CD8-positive, alpha-beta memory T cell (primary cell): Measurements from ENCODE around the gene SEC24C. TPM values are rescaled to one million over a fixed set of nuclear protein-coding genes. Genes with fewer than 3 reads are reported as not detected.
"Not testable (repeated sequence)": the region's sequence is repeated elsewhere in the genome, so short reads cannot be mapped to it uniquely, and the experiment has no call there.

Experiments used
- CTCF ChIA-PET: fragments of 350-600 bp; sonication (Branson Sonifier 250); formaldehyde crosslinking; loops from one replicate; lab custom pipeline; 2021; ENCODE audit warnings: antibody characterized with exemption; lab: Charles Lee
- POLR2A ChIA-PET: fragments of 350-600 bp; sonication (Branson Sonifier 250); formaldehyde crosslinking; loops from one replicate; lab custom pipeline; 2021; ENCODE audit warnings: antibody characterized with exemption; lab: Charles Lee
- DNase-seq, 5 donors: peaks; one replicate each; pipeline versions ENCODE4 v3.0.0 to v3.0.0-alpha.2; 2020 to 2022; ENCODE audit warnings: mixed read lengths in 1 of 5
- H3K27ac ChIP-seq: one replicate; pipeline ENCODE4 v1.7.0; 2013; ENCODE audit warnings: low read depth, mild to moderate bottlenecking, low read length, moderate library complexity
- H3K27me3 ChIP-seq: 2 replicates; pipeline ENCODE4 v1.7.0; 2013; ENCODE audit warnings: low read length, mild to moderate bottlenecking; ENCODE audit not compliant: insufficient read depth, poor library complexity, severe bottlenecking
- H3K36me3 ChIP-seq: 2 replicates; pipeline ENCODE4 v1.7.0; 2013; ENCODE audit warnings: mild to moderate bottlenecking, low read length, moderate library complexity; ENCODE audit not compliant: insufficient read depth
- H3K4me1 ChIP-seq: 2 replicates; pipeline ENCODE4 v1.7.0; 2013; ENCODE audit warnings: mild to moderate bottlenecking, low read length, moderate library complexity; ENCODE audit not compliant: insufficient read depth
- H3K4me3 ChIP-seq: 2 replicates; pipeline ENCODE4 v1.7.0; 2013; ENCODE audit warnings: mild to moderate bottlenecking, low read length
- H3K9me3 ChIP-seq: 2 replicates; pipeline ENCODE4 v1.7.0; 2013; ENCODE audit warnings: mild to moderate bottlenecking, low read length
- H3K27ac Mint-ChIP-seq, 8 donors: one replicate each; pipeline ENCODE4 v1.8.0; 2020 to 2021; ENCODE audit warnings: mixed read lengths in 8 of 8, mild to moderate bottlenecking in 6 of 8, inconsistent platforms in 3 of 8, moderate library complexity in 3 of 8
- H3K27me3 Mint-ChIP-seq, 2 donors: one replicate each; pipeline ENCODE4 v1.8.0; 2020 to 2021; ENCODE audit warnings: mixed read lengths in 2 of 2, mild to moderate bottlenecking in 1 of 2, moderate library complexity in 1 of 2
- H3K36me3 Mint-ChIP-seq, 3 donors: one replicate each; pipeline ENCODE4 v1.8.0; 2020 to 2021; ENCODE audit warnings: mixed read lengths in 3 of 3, inconsistent platforms in 1 of 3, mild to moderate bottlenecking in 1 of 3
- H3K4me1 Mint-ChIP-seq, 3 donors: one replicate each; pipeline ENCODE4 v1.8.0; 2020 to 2021; ENCODE audit warnings: mixed read lengths in 3 of 3, inconsistent platforms in 1 of 3, mild to moderate bottlenecking in 1 of 3
- H3K4me3 Mint-ChIP-seq, 7 donors: one replicate each; pipeline ENCODE4 v1.8.0; 2020 to 2021; ENCODE audit warnings: mixed read lengths in 7 of 7, mild to moderate bottlenecking in 6 of 7, moderate library complexity in 4 of 7, inconsistent platforms in 2 of 7
- H3K9me3 Mint-ChIP-seq, 5 donors: one replicate each; pipeline ENCODE4 v1.8.0; 2020 to 2022; ENCODE audit warnings: mixed read lengths in 5 of 5, mild to moderate bottlenecking in 3 of 5, moderate library complexity in 2 of 5, inconsistent platforms in 1 of 5
- polyA plus RNA-seq: library from polyadenylated mRNA; unstranded; fragments of 300-500 nt; fragmentation: Illumina TruSeq; gene quantifications from one replicate; pipeline ENCODE4 v1.2.3, GENCODE V29; 2021
- total RNA-seq, 2 experiments: library from RNA; stranded (reverse); gene quantifications; one replicate each; pipeline ENCODE4 v1.2.3, GENCODE V29; 2021

SEC24C gene
- total and polyA plus RNA-seq, 3 experiments from 2014 or later: 70.3 to 95.9 (median 93.1) TPM

GRCh38 chr10:73723516-73723915, 20.7 kb upstream of the SEC24C start:
- Histone ChIP-seq H3K36me3 (peaks cover 20% of the 10 kb centered on the region), H3K27ac (no peak overlapping the region), H3K27me3 (no peaks in the 10 kb centered on the region), H3K9me3 (no peaks in the 10 kb centered on the region), H3K4me3 (no peak overlapping the region), H3K4me1 (no peaks in the 10 kb centered on the region)
- peaks cover 0 to 80% (median 16%) of the 10 kb centered on the region in 3 donors for H3K36me3 Mint-ChIP-seq
- no peak for DNase-seq
- no peaks in the 10 kb centered on the region for H3K9me3 Mint-ChIP-seq
- H3K27ac Mint-ChIP-seq: no peak overlapping the region
- peaks cover 0 to 4% (median 2%) of the 10 kb centered on the region in 3 donors for H3K4me1 Mint-ChIP-seq
- POLR2A ChIA-PET: interaction anchor here (1.0 kb wide), 1 partner anchor 20 kb away, joined by 3 read pairs; no protein-coding TSS in a partner anchor
- H3K4me3 Mint-ChIP-seq: no peak overlapping the region
- peaks cover 0 to 1% of the 10 kb centered on the region in 2 donors for H3K27me3 Mint-ChIP-seq
- CTCF ChIA-PET: no interaction called here

DNA sequence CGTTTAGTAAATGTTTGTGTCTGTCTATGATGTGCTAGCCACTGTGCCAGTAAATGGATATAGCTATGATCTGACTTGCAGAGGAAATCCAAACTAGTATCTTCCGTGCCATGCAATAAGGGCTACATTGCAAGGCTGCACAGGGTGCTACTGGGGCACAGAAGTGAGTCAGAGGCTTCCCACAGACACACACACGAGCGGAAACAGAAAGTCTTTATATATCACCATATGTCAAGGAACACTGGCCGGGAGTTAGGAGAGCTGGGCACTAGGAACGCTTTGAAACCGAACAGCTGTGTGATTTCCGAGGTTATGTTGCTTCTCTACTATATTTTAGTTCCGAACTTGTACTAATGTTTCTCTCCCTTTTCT, 14.4 kb upstream of the SEC24C start:
- not testable (repeated sequence) for H3K4me1 ChIP-seq, H3K9me3 Mint-ChIP-seq, H3K9me3 ChIP-seq, H3K27me3 Mint-ChIP-seq, H3K27me3 ChIP-seq
- peaks cover 0 to 45% (median 2%) of the 10 kb centered on the region in 3 donors for H3K36me3 Mint-ChIP-seq
- ChIA-PET CTCF (interaction anchor here (1.0 to 1.5 kb wide), 2 partner anchors 16 to 86 kb away, joined by 3 to 5 read pairs; no protein-coding TSS in a partner anchor), POLR2A (interaction anchor here (0.6 to 3.4 kb wide), 6 partner anchors 11 to 1481 kb away, joined by 3 to 32 read pairs (median 4); partner anchors contain the start of genes SEC24C and VDAC2)
- peak overlapping the region; percentile 88 to 100 (median 98) for H3K27ac Mint-ChIP-seq
- H3K27ac ChIP-seq: peak overlapping the region; percentile 82
- peak overlapping the region; percentile 78 for H3K4me3 ChIP-seq
- H3K4me1 Mint-ChIP-seq: peaks cover 17 to 33% (median 23%) of the 10 kb centered on the region in 3 donors
- peak in 2 of 5 donors; percentile 26 to 60 for DNase-seq
- peaks cover 11% of the 10 kb centered on the region for H3K36me3 ChIP-seq
- H3K4me3 Mint-ChIP-seq: peak overlapping the region; percentile 92 to 100 (median 97)

GRCh38 chr10:73730153-73730906, 13.8 kb upstream of the SEC24C start:
- H3K36me3 ChIP-seq: peaks cover 11% of the 10 kb centered on the region
- ChIA-PET POLR2A (interaction anchor here (0.8 to 3.4 kb wide), 7 partner anchors 11 to 234 kb away, joined by 3 to 32 read pairs (median 5); partner anchors contain the start of gene SEC24C), CTCF (interaction anchor here (0.9 to 2.7 kb wide), 7 partner anchors 12 to 149 kb away, joined by 3 to 19 read pairs (median 3); partner anchors contain the start of gene SEC24C)
- no peaks in the 10 kb centered on the region for H3K9me3 Mint-ChIP-seq
- H3K4me1 ChIP-seq: peaks cover 10% of the 10 kb centered on the region
- H3K9me3 ChIP-seq: no peaks in the 10 kb centered on the region
- H3K27ac Mint-ChIP-seq: peak overlapping the region; percentile 88 to 100 (median 98)
- peak overlapping the region; percentile 82 for H3K27ac ChIP-seq
- H3K4me3 ChIP-seq: peak overlapping the region; percentile 78
- H3K36me3 Mint-ChIP-seq: peaks cover 0 to 44% (median 2%) of the 10 kb centered on the region in 3 donors
- peak; percentile 78 to 90 (median 85) for DNase-seq
- H3K4me1 Mint-ChIP-seq: peaks cover 17 to 38% (median 24%) of the 10 kb centered on the region in 3 donors
- H3K27me3 Mint-ChIP-seq: peaks cover 0 to 3% of the 10 kb centered on the region in 2 donors
- H3K27me3 ChIP-seq: no peaks in the 10 kb centered on the region
- peak overlapping the region; percentile 92 to 100 (median 97) for H3K4me3 Mint-ChIP-seq

DNA sequence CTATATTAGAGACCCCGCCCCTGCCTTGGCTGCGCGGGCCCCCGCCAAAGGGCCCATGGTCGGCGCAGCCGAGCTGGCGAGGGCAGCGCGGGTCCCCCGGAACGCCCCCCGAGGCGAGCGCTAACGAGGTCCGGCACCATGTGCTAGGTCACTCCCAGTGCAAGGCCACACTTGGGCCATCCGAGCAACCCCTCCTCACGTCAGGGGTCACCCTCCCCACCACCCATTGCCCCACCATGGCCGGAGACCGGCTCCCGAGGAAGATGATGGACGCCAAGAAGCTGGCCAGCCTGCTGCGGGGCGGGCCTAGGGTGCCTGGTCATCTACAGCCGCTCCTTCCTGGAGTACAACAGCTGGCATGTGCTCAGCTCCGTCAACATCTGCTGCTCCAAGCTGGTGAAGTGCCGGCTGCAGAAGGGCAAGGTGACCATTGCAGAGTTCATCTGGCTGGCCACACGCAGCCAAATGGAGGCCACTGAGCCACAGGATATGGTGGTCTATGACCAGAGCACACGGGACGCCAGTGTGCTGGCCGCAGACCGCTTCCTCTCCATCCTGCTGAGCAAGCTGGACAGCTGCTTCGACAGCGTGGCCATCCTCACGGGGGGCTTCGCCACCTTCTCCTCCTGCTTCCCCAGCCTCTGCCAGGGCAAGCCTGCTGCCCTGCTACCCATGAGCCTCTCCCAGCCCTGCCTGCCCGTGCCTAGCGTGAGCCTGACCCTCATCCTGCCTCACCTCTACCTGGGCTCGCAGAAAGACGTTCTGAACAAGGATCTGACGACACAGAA, 12.4 kb upstream of the SEC24C start:
- H3K4me1 ChIP-seq: peaks cover 10% of the 10 kb centered on the region
- H3K9me3 ChIP-seq: no peaks in the 10 kb centered on the region
- DNase-seq: no peak
- Mint-ChIP-seq H3K27me3 (peaks cover 0 to 3% of the 10 kb centered on the region in 2 donors), H3K27ac (peak overlapping the region in 6 of 8 donors; percentile 17 to 99 (median 58)), H3K36me3 (peaks cover 0 to 38% (median 0%) of the 10 kb centered on the region in 3 donors), H3K4me3 (peak overlapping the region; percentile 28 to 100 (median 73)), H3K9me3 (no peaks in the 10 kb centered on the region), H3K4me1 (peaks cover 17 to 43% (median 24%) of the 10 kb centered on the region in 3 donors)
- H3K27ac ChIP-seq: no peak overlapping the region
- H3K36me3 ChIP-seq: peaks cover 4% of the 10 kb centered on the region
- no peaks in the 10 kb centered on the region for H3K27me3 ChIP-seq
- ChIA-PET POLR2A (interaction anchor here (3.4 kb wide), 1 partner anchor 12 kb away, joined by 32 read pairs; the partner anchor contains the start of gene SEC24C), CTCF (interaction anchor here (0.9 to 2.7 kb wide), 5 partner anchors 11 to 148 kb away, joined by 3 to 19 read pairs (median 3); partner anchors contain the start of gene SEC24C)
- H3K4me3 ChIP-seq: no peak overlapping the region

- POLR2A ChIA-PET: interaction anchor here (3.4 kb wide), 1 partner anchor 11 kb away, joined by 32 read pairs; the partner anchor contains the start of gene SEC24C
- peaks cover 0 to 3% of the 10 kb centered on the region in 2 donors for H3K27me3 Mint-ChIP-seq
- no peak overlapping the region for H3K4me3 ChIP-seq
- H3K27ac ChIP-seq: no peak overlapping the region
- H3K9me3 ChIP-seq: no peaks in the 10 kb centered on the region
- DNase-seq: no peak
- H3K36me3 ChIP-seq: no peaks in the 10 kb centered on the region
- H3K4me1 ChIP-seq: peaks cover 10% of the 10 kb centered on the region
- H3K27me3 ChIP-seq: no peaks in the 10 kb centered on the region
- CTCF ChIA-PET: interaction anchor here (1.3 to 2.7 kb wide), 2 partner anchors 10 to 147 kb away, joined by 3 to 19 read pairs; partner anchors contain the start of gene SEC24C
- peaks cover 17 to 39% (median 22%) of the 10 kb centered on the region in 3 donors for H3K4me1 Mint-ChIP-seq
- H3K36me3 Mint-ChIP-seq: peaks cover 0 to 36% (median 0%) of the 10 kb centered on the region in 3 donors
- H3K9me3 Mint-ChIP-seq: no peaks in the 10 kb centered on the region
- peak overlapping the region in 6 of 8 donors; percentile 7 to 61 (median 32) for H3K27ac Mint-ChIP-seq
- H3K4me3 Mint-ChIP-seq: peak overlapping the region; percentile 28 to 86 (median 73)
These were observed 11.7 kb upstream of the SEC24C start for GRCh38 chr10:73732426-73732825.

DNA sequence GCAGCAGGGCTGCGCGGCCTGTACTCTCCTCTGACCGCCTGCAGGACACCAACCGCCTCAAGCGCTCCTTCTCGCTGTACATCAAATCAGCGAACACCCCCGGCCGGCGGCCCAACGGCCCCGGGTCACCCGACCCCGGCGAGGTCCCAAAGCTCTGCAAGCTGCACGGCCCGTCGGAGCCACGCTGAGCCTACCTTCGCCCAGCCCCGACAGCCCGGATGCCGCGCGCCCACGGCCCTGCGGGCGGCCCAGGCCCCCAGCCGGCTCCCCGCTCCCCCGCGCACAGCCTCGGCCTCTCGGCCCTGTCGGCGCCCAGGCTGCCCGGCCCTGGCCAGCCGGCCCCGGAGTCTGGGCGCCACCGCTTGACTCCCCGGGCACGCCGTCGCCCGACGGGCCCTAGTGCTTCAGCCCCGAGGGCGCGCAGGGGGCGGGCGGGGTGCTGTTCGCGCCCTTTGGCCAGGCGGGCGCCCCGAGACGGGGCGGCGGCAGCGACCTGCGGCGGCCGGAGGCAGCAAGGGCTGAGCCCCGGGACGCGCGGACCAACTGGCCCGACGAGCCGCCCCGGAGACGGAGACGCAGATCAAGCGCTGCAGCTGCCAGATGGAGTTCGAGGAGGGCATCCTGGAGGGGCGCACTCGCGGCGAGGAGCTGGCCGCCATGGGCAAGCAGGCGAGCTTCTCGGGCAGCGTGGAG, 11.1 kb upstream of the SEC24C start:
- Mint-ChIP-seq H3K4me1 (peaks cover 17 to 39% (median 22%) of the 10 kb centered on the region in 3 donors), H3K9me3 (no peaks in the 10 kb centered on the region), H3K4me3 (no peak overlapping the region), H3K27ac (no peak overlapping the region), H3K36me3 (peaks cover 0 to 37% (median 0%) of the 10 kb centered on the region in 3 donors), H3K27me3 (peaks cover 0 to 3% of the 10 kb centered on the region in 2 donors)
- peaks cover 10% of the 10 kb centered on the region for H3K4me1 ChIP-seq
- H3K27me3 ChIP-seq: no peaks in the 10 kb centered on the region
- no peak for DNase-seq
- H3K9me3 ChIP-seq: no peaks in the 10 kb centered on the region
- CTCF ChIA-PET: interaction anchor here (0.7 to 2.7 kb wide), 3 partner anchors 10 to 220 kb away, joined by 3 to 19 read pairs (median 3); partner anchors contain the start of gene SEC24C
- no peaks in the 10 kb centered on the region for H3K36me3 ChIP-seq
- H3K4me3 ChIP-seq: no peak overlapping the region
- no peak overlapping the region for H3K27ac ChIP-seq
- POLR2A ChIA-PET: no interaction called here
